HuH-7.5 (cell line): ENCODE measurements around the gene RPEL1.
"Not testable (repeated sequence)": the region's sequence is repeated elsewhere in the genome, so short reads cannot be mapped to it uniquely, and the experiment has no call there.

Experiments
- DNase-seq: peaks from one replicate; pipeline ENCODE4 v3.0.0; 2011; ENCODE audit warnings: low spot score

The RPEL1 gene

DNA sequence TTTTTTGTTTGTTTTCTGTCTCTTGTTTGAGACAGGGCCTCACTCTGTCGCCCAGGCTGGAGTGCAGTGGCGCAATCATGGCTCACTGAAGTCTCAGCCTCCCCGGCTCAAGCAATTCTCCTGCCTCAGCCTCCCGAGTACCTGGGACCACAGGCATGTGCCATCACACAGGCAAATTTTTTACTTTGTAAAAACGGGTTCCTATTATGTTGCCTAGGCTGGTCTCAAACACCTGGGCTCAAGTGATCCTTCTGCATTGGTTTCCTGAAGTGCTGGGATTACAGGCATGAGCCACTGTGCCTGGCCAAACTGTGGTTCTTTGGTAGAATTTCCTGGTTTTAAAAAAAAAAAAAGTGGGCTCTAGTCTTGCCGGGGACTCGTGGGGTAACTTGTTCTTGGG is at the start of gene RPEL1:
RPEL1 (plus strand) TSS at position 301 of the 400 bp plus-strand sequence. CDS start 110 bp downstream, outside the sequence.
- not testable (repeated sequence) for DNase-seq

DNA sequence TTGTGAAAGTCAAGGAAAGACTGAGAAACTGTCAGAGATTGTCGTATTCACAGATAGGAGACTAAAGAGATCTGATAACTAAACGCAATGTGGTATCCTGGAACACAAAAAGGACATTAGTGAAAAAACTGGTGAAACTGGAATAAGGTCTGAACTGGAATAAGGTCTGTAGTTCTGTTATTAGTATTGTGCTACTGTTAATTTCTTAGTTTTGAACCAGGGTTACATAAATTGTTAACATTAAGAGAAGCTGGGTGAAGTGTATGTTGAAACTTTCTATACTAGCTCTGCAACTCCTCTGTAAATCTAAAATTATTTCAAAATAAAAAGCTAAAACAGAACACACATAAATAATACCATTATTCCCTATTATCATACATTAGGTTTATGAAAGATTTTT is 49.2 kb upstream of the RPEL1 start:
- no peak for DNase-seq

DNA sequence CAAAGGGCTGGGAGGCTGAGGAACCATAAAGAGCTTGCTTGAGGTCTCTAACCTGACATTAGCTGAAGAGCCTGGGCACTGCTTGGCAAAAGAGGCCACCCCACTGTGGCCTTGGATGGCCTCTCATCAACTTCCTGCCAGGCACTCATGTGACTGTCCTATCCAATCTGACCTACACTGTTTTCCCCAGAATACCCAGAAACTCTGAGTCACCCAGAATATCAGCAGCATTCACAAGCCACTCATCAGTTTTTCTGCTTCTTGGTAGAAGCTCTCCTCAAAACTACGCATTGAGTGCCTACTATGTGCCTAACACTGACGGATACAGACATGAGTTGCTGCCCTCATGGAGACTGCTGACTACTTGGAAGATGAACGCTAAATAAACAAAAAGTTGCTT is 48.5 kb upstream of the RPEL1 start:
- DNase-seq: no peak

DNA sequence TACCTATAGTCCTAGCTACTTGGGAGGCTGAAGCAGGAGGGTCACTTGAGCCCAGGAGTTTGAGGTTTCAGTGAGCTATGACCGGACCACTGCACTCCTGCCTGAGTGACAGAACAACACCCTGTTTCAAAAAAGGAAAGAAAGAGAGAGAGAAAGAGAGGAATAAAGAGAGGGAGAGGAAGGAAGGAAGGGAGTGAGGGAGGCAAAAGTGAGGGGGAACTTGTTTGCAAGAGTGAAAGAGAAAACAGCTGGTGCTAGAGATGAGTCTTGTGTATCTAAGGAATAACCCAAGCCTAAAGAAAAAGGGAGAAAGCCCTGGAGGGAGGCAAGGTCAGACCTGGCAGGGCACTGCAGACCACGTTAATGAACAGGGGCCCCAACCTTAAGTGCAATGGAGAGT is 47.8 kb upstream of the RPEL1 start:
- DNase-seq: no peak

DNA sequence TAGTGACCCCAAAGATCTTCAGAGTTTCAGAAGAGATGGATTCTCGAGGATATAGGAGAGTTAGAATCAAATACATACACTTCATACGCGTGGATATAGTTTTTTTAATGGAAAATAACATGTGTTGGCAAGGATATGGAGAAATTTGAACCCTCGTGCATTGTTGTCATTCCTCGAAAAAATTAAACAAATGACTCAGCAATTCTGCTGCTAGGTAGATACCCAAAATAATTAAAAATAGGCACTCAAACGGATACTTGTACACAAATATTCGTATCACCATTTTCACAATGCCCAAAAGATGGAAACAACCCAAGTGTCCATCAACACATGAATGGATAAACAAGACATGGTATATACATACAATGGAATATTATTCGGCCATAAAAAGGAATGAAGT is 47.0 kb upstream of the RPEL1 start:
- DNase-seq: no peak

DNA sequence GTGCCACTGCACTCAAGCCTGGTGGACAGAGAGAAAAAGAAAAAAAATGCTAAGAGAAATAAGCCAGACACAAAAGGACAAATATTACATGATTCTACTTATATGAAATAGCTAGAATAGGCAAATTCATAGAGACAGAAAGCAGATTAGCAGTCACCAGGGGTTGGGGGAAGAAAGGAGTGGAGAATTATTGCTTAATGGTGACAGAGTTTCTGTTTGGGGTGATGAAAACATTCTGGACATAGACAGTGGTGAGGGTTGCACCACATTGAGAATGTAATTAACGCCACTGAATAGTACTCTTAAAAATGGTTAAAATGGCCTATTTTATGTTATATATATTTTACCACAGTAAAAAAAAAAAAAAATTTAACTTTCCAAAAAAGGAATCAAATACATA is 46.2 kb upstream of the RPEL1 start:
- no peak for DNase-seq

DNA sequence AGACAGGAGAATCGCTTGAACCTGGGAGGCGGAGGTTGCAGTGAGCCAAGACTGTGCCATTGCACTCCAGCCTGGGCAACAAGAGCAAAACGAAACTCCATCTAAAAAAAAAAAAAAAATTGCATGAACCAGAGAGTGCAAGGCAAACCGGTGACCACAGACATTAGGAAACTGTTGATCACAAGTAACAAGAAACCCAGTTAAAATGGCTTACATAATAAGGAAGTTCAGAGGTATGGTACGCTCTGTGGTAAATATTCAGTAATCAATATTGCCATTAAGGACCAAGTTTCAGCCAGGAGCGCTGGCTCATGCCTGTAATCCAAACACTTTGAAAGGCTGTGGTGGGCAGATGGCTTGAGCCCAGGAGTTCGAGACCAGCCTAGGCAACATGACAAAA is 43.4 kb upstream of the RPEL1 start:
- DNase-seq: no peak

DNA sequence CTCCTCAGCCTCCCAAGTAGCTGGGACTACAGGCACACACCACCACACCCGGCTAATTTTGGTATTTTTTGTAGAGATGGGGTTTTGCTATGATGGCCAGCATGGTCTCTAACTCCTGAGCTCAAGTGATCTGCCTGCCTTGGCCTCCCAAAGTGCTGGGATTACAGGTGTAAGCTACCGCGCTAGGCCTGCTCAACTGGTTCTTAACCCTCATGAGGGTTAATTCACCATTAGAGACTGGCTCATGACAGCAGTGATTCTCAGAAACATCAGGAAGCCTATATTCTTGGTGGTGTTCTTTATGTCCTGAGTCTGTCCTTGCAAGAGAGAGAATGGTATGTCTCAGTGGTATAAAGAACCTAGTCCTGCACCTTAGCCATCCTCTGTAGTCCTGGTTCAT is 42.2 kb upstream of the RPEL1 start:
- no peak for DNase-seq

DNA sequence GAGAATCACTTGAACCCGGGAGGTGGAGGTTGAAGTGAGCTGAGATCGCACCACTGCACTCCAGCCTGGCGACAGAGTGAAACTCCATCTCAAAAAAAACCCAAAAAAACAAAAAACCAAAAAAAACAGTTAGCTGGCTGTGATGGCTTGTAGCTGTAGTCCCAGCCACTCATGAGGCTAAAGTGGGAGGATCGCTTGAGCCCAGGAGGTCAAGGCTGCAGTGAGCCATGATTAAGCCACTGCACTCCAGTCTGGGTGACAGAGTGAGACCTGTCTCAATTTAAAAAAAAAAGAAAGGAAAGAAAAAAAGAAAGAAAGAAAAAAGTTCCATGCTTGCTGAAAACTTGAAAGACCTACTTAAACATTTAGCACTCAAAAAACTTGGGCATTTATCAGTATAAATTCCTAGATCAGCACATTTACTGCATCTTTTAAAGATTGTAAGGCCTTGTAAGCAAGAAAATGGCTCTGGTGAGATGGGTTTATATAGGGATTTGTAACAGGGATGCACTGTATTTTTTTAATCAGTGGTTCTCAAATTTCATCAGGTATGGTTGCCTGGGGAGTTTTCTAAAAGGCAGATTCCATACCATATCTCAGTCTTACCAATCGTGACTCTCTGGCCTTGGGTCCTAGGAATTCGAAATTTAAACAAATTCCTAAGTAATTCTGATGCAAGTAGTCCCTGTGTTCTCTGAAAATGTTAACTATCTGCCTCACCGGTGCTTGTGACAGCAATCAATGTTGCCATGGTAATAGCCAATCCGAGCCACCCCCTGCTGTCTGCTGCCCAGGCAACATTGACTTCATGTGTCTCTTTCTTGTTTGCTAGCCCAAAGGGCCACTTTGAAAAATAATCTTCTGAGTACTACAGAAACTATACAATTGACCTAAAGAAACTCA is 41.1 kb upstream of the RPEL1 start:
- DNase-seq: peak; percentile 61

DNA sequence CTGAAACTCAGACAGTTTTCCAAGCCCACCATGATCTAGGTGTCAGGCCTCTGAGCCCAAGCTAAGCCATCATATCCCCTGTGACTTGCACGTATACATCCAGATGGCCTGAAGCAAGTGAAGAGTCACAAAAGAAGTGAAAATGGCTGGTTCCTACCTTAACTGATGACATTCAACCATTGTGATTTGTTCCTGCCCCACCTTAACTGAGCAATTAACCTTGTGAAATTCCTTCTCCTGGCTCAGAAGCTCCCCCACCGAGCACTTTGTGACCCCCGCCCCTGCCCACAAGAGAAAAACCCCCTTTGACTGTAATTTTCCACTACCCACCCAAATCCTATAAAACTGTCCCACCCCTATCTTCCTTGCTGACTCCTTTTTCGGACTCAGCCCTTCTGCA is 40.3 kb upstream of the RPEL1 start:
- DNase-seq: not testable (repeated sequence)

DNA sequence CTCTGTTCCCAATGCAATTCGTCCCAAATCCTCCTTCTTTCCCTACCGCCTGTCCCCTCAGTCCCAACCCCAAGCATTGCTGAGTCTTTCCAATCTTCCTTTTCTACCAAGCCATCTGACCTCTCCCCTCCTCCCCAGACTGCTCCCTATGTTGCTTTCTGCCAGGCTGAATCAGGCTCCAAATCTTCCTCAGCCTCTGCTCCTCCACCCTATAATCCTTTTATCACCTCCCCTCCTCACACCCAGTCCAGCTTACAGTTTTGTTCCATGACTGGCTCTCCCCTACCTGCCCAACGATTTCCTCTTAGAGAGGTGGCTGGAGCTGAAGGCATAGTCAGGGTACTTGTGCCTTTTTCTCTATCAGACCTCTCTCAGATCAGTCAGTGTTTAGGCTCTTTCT is 39.0 kb upstream of the RPEL1 start:
- not testable (repeated sequence) for DNase-seq

DNA sequence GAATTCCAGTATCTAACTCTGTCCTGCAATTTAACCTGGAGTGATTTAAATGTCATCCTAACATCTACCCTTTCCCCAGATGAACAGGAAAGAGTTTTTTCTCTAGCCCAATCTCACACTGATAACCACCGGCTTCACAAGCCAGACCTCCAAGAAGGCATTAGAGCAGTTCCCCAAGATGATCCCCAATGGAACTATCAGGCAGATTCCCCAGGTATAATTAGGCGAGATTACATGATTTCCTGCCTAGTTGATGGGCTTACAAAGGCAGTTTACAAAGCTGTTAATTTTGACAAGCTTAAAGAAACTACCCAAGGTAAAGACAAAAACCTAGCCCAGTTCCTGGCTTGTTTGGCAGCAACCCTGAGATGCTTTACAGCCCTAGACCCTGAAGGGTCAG is 38.5 kb upstream of the RPEL1 start:
- DNase-seq: no peak

DNA sequence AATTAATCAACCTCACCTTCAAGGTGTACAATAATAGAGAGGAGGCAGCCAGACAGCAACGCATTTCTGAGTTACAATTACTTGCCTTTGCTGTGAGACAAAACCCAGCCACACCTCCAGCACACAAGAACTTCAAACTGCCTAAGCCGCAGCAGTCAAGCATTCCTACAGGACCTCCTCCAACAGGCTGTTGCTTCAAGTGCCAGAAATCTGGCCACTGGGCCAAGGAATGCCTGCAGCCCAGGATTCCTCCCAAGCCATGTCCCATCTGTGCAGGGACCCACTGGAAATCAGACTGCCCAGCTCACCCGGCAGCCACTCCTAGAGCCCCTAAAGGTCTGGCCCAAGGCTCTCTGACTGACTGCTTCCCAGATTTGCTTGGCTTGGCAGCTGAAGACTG is 38.0 kb upstream of the RPEL1 start:
- not testable (repeated sequence) for DNase-seq

DNA sequence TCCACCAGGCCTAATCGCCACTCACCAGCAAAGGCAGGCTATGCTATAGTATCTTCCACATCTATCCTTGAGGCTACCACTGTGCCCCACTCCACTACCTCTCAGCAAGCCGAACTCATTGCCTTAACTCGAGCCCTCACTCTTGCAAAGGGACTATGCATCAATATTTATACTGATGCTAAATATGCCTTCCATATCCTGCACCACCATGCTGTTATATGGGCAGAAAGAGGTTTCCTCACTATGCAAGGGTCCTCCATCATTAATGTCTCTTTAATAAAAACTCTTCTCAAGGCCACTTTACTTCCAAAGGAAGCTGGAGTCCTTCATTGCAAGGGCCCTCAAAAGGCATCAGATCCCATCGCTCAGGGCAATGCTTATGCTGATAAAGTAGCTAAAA is 35.4 kb upstream of the RPEL1 start:
- not testable (repeated sequence) for DNase-seq

DNA sequence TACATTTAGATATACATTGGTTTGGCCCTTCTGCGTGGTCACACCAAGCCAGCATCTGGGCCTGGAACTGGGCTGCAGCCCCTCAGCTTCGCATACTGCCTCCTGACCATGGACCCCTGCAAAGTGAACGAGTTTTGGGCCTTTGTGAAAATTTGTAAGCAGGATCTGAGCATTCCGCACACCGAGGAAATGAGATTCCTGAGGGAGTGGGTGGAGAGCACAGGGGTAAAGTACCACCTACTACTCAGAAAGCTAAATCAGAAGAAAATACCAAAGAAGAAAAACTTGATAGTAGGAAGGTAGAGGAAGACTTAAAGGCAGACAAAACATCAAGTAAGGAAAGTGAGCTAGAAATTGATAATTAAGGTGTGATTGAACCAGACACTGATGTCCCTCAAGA is 30.1 kb upstream of the RPEL1 start:
- DNase-seq: no peak

DNA sequence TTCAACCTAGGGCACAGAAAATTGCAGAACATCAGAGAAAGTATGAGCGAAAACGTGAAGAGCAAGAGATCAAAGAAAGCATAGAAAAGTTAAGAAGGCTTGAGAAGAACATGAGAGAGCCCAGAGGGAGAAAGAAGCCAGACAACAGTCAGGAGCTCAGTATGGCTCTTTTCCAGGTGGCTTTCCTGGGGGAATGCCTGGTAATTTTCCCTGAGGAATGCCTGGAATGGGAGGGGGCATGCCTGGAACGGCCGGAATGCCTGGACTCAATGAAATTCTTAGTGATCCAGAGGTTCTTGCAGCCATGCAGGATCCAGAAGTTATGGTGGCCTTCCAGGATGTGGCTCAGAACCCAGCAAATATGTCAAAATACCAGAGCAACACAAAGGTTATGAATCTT is 29.3 kb upstream of the RPEL1 start:
- DNase-seq: not testable (repeated sequence)

DNA sequence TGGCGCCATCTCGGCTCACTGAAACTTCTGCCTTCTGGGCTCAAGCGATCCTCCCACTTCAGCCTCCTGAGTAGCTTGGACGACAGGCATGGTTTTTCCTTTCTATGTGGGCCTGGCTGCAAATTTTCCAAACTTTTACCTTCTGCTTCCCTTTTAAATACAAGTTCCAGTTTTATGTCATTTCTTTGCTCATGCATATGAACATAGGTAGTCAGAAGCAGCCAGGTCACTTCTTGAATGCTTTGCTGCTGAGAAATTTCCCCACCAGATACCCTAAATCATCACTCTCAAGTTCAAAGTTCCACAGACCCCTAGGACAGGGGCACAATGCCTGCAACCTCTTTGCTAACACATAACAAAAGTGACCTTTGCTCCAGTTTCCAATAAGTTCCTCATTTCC is 21.6 kb upstream of the RPEL1 start:
- DNase-seq: no peak

DNA sequence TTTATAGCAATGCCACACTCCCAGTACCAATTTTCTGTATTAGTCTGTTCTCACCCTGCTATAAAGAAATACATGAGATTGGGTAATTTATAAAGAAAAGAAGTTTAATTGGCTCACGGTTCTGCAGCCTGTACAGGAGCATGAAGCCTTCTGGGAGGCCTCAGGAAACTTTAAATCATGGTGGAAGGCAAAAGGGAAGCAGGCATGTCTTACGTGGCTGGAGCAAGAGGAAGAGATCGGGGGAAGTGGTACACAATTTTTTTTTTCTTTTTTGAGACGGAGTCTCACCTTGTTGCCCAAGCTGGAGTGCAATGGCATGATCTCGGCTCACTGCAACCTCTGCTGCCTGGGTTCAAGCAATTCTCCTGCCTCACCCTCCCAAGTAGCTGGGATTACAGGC is 21.0 kb upstream of the RPEL1 start:
- not testable (repeated sequence) for DNase-seq

DNA sequence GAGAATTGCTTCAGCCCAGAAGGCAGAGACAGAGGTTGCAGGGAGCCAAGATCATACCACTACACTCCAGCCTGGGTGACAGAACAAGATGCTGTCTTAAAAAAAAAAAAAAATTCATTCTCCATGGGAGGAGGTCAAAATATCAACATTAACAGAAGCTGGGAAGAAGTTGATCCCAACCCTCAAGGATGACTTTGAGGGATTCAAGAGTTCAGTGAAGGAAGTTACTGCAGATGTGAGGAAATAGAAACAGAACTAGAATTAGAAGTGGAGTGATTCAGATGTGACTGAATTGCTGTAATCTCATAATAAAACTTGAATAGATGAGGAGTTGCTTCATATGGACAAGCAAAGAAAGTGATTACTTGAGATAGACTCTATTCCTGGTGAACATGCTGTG is 19.7 kb upstream of the RPEL1 start:
- DNase-seq: no peak

DNA sequence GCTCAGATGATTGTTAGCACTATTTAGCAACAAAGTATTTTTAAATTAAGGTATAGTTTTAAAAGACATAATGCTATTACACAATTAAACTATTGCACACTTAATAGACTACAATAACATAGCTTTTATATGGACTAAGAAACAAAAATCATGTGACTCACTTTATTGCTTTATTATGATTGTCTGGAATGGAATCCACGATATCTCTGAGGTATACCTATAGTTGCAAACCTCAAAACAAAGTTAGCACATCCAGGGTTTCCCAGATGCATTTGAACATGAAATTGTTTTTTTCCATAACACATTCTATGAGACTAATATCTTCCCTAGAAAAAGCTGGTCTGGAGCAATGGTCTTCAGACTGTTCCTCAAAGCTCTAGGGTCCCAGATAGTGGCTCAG is 18.3 kb upstream of the RPEL1 start:
- no peak for DNase-seq

DNA sequence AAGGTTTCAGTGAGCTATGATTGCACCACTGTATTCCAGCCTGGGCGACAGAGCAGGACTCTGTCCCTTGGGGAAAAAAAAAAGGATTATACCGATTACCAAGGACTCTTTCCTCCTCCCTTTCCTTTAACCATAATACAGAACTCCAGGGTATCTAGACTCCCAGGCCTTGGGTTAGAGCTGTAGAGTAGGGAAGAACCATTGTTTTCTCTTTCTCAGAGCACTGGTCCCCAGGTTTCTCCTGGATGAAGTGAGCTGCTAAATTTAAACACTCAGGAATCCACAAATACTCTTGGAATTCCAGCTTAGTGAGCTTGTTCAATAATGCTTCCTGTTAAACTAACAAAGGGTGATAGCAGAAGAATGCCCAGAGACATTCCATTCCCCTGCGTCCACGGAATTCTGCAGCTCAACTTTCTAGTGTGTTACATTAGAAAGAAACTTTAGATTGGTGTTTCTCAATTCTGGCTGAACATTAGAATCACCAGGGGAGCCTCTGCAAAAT is 14.6 kb upstream of the RPEL1 start:
- DNase-seq: peak; percentile 27

DNA sequence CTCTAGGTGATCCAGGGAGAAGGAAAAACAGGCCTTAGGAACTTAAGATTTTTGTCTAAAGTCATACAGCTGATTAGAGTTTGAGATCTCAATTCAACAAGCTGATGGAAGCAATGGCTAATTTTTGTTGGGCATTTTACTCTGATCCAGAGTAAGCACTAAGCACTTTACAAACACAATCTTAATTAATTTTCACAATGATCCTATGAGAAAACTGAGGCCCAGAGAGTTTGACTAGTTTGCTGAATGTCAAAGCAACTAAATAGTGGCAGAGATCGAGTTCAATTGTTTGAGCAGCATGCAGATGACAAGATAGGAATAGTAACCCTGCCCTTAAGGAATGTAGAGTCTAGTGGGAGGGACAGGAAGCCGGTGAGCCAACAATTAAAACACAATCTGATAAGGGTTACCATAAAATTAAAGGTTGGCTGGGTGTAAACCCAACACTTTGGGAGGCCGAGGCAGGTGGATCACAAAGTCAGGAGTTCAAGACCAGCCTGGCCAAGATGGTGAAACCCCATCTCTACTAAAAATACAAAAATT is 13.5 kb upstream of the RPEL1 start:
- DNase-seq: no peak

DNA sequence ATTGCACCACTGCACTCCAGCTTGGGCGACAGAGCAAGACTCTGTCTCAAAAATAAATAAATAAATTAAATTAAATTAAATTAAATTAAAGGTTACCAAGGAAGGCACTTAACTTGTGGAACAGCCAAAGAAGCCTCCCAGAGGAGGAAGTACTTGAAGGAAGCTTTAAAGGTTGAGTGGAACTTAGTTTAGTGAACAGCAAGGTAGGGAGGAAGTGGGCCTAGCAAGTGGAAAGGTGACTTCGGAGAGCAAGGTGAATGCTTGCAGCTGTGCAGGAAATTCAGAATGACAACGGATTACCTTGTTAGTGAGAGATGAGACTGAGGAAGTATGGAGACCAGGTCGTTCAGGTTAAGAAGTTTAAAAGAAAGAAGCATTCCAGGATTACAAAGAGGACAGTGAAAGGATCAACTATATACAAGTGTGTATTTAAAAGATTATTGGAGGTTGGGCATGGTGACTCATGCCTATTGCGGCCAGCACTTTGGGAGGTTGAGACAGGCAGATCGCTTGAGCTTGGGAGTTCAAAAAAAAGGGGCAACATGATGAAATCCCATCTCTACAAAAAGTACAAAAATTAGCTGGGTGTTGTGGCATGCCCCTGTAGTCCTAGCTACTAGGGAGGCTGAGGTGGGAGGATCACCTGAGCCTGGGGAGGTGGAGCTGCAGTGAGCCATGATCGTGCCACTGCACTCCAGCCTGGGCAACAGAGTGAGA is 12.8 kb upstream of the RPEL1 start:
- no peak for DNase-seq
